Measurements from ENCODE around the gene CCDC179.

The CCDC179 gene

GRCh38 chr11:22860241-22860640 is at the start of gene CCDC179:
TSS of gene CCDC179 (minus strand) at chr11:22860474. CDS start at chr11:22860421, 53 bp downstream.
- DNase-seq: no peak

GRCh38 chr11:22903782-22904181 is 43.5 kb upstream of the CCDC179 start:
- DNase-seq: no peak

GRCh38 chr11:22901603-22902002 is 41.3 kb upstream of the CCDC179 start:
- no peak for DNase-seq

- no peak for DNase-seq
These were observed 40.7 kb upstream of the CCDC179 start for GRCh38 chr11:22900764-22901486.

- DNase-seq: no peak
These were observed 37.8 kb upstream of the CCDC179 start for GRCh38 chr11:22898036-22898435.

DNA sequence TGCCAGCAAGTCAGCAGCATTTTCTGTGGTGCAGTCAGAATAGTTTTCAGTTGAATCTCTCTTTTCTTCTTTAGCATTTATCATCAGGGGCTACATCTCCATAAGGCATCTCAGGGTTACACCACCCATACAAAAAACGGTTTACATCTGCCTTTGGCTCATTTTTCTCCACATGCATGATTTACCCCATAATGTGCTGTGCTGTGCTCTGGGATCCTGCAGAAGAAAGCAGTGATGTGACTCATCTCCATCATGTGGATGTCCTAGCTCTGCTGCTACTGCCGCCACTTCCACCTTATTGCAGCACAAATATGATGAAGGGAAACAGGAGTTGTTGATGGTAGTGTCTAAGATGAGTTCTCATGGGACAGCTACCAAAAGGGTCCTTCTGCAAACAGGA is 30.0 kb upstream of the CCDC179 start:
- no peak for DNase-seq

DNA sequence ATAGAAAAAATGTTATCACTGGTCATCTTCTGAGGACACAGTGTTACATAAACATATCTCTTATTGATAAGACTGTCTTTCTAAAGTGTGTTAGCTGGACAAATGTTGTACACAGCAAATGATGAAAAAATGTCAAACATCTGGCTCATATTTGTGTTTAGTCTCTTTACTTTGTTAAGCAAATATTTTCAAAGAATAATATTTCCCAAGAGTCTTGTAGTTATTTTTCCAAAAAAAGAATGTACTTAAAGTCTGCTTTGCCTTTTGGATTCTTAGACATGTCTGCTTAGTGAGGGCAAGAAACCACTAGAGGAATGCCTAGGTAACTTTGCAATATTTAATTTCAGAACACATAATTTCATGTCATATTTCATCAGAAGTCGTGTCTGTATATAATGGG is 23.9 kb upstream of the CCDC179 start:
- no peak for DNase-seq

- DNase-seq: no peak
These were observed 19.4 kb upstream of the CCDC179 start for GRCh38 chr11:22879630-22880029.

- DNase-seq: no peak
These were observed 18.3 kb upstream of the CCDC179 start for GRCh38 chr11:22878604-22879003.

- no peak for DNase-seq
These were observed 17.8 kb upstream of the CCDC179 start for GRCh38 chr11:22878039-22878438.

- DNase-seq: peak; percentile 57 to 58
These were observed 15.7 kb upstream of the CCDC179 start for GRCh38 chr11:22875869-22876473.

DNA sequence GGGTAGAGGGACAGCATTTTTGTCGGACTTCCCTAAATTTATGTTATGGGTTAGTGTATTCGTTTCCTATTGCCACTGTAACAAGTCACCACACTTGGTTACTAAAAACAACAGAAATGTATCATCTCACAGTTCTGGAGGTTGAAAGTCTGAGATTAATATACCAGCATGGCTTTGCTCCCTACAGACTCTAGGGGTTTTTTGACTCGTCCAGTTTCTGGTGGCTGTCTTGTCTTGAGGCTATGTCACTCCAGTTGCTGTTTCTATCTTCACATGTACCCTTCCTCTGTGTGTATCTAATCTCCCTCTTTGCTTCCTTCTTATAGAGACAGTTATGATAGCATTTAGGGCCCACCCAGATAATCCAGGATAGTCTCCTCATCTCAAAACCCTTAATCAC is 9.1 kb upstream of the CCDC179 start:
- DNase-seq: no peak

GRCh38 chr11:22859756-22860155 is 518 bp downstream of the CCDC179 start:
- no peak for DNase-seq

- no peak for DNase-seq
These were observed 8.8 kb downstream of the CCDC179 start for GRCh38 chr11:22851477-22851876.

DNA sequence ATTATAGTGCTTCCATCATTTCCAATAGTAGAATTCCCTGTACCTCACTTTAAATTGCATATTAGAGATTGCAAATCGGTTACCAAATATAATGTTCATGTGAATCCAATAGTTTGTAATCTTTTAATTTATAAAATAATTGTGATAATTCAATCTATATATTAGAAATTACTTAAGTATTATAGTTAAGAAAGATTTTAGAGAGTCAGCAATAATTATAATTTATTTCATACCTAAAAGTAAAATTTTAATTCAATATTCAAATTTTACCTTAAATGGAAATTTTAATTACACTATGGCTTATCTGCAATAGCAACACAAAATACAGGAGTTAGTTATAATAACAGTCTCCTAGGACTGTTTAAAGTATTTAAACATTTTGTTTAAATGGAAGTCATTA is 13.5 kb downstream of the CCDC179 start:
- DNase-seq: no peak

- DNase-seq: no peak
These were observed 27.8 kb downstream of the CCDC179 start for GRCh38 chr11:22832315-22833015.

GRCh38 chr11:22830082-22830414 is 30.2 kb downstream of the CCDC179 start:
- DNase-seq: no peak

- DNase-seq: peak; percentile 95 to 96
These were observed 30.8 kb downstream of the CCDC179 start, which contains the start of gene SVIP for GRCh38 chr11:22829231-22830081. TSS of gene SVIP (minus strand) at chr11:22829801. CDS start at chr11:22829748, 53 bp downstream.

- no peak for DNase-seq
These were observed 31.9 kb downstream of the CCDC179 start for GRCh38 chr11:22828373-22828772.

GRCh38 chr11:22822203-22822602 is 38.1 kb downstream of the CCDC179 start:
- no peak for DNase-seq

GRCh38 chr11:22809893-22810292 is 50.4 kb downstream of the CCDC179 start:
- DNase-seq: no peak

DNA sequence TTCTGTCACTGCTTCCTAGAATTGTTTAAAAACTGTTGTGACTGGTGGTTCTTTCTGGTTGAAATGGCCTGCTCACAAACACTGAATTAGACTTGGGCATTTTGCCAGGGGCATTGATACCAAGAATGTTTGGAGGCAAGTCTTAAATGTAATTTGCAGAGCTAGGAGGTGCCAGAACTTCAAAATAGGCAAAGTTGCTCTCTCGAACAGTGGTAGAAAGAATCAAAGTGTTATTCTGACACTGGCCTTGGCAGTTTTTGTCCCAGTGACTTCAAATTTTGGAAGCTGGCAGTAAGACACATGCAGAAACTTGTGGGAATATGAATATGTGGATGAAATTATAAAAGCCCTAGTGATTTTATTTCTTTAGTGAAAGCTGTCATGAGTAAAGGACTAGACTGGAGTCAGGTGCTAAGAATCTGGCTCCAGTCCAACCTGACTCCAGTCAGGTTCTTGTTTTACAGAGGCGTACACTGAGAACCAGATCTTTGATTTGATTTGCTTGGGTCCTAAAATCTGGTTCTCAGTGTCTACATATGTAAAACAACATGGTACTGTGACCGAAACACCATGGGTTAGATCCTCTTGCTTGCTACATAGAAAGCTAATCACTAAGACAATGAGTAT is 51.6 kb downstream of the CCDC179 start:
- DNase-seq: no peak

Measured in activated T-cell treated with anti-CD3 and anti-CD28 coated beads, Interleukin-2, amount 50 U/mL, for 48 hours (primary cell).